H1 (cell line): ENCODE data around the gene CTIF. TPM values are rescaled to one million over a fixed set of nuclear protein-coding genes. Genes with fewer than 3 reads are reported as not detected.
"Not testable (repeated sequence)": the region's sequence is repeated elsewhere in the genome, so short reads cannot be mapped to it uniquely, and the experiment has no call there.

Experiments used
- CTCF ChIA-PET: fragments of 300-600 bp; sonication (Branson Sonifier 250); formaldehyde crosslinking; loops from one replicate; lab custom pipeline; 2021; ENCODE audit not compliant: partially characterized antibody; lab: Charles Lee
- POLR2A ChIA-PET: fragments of 300-600 bp; sonication (Branson Sonifier 250); formaldehyde crosslinking; loops from one replicate; lab custom pipeline; 2021; ENCODE audit warnings: inconsistent platforms; ENCODE audit not compliant: partially characterized antibody; lab: Charles Lee
- DNase-seq, 2 experiments: peaks; one replicate each; pipeline versions ENCODE4 v3.0.0 to v3.0.0-alpha.2; 2010 to 2022; ENCODE audit warnings: low spot score in 2 of 2, low read depth in 1 of 2, mixed read lengths in 1 of 2
- FAIRE-seq: peaks from 2 replicates; lab custom pipeline; 2011; peaks lifted over from hg19 to GRCh38; lab: Jason Lieb, UNC
- H2AFZ ChIP-seq: 2 replicates; pipeline ENCODE4 v1.8.1; 2012; ENCODE audit warnings: low read length, inconsistent platforms
- H2AK5ac ChIP-seq: 2 replicates; pipeline ENCODE4 v1.6.1; 2013; ENCODE audit warnings: low read depth, low read length
- H2BK120ac ChIP-seq: replicated peaks from 2 replicates; pipeline ENCODE3; 2013; ENCODE audit warnings: low read depth, low read length, inconsistent platforms
- H2BK12ac ChIP-seq: 2 replicates; pipeline ENCODE4 v1.6.1; 2013; ENCODE audit warnings: low read depth, low read length
- H2BK15ac ChIP-seq: 2 replicates; pipeline ENCODE4 v1.6.1; 2013; ENCODE audit warnings: low read length
- H2BK20ac ChIP-seq: 2 replicates; pipeline ENCODE4 v1.6.1; 2013; ENCODE audit warnings: low read length
- H2BK5ac ChIP-seq: 2 replicates; pipeline ENCODE4 v1.6.1; 2013; ENCODE audit warnings: low read depth, low read length
- H3K14ac ChIP-seq: 2 replicates; pipeline ENCODE4 v1.6.1; 2013; ENCODE audit warnings: inconsistent platforms; ENCODE audit not compliant: insufficient read length
- H3K18ac ChIP-seq: 2 replicates; pipeline ENCODE4 v1.6.1; 2013; ENCODE audit warnings: low read length; ENCODE audit errors: extremely low read depth
- H3K23ac ChIP-seq: 2 replicates; pipeline ENCODE4 v1.6.1; 2013; ENCODE audit warnings: inconsistent platforms; ENCODE audit not compliant: insufficient read length
- H3K23me2 ChIP-seq: 2 replicates; pipeline ENCODE4 v1.6.1; 2013; ENCODE audit warnings: low read depth, low read length
- H3K27ac ChIP-seq: 2 replicates; pipeline ENCODE4 v1.6.1; 2011; ENCODE audit warnings: low read depth, low read length, inconsistent platforms
- H3K27me3 ChIP-seq, 4 experiments: replicated peaks in 1 of 4; 1 replicate in 1 of 4; 2 replicates in 3 of 4; pipeline versions ENCODE4 v1.6.1 to v1.8.1; 2011 to 2013; ENCODE audit warnings: low read length in 3 of 4, mild to moderate bottlenecking in 3 of 4, inconsistent platforms in 2 of 4, mixed read lengths in 2 of 4, moderate library complexity in 1 of 4; ENCODE audit not compliant: control insufficient read depth in 3 of 4, insufficient read depth in 3 of 4; ENCODE audit errors: extremely low read depth in 1 of 4
- H3K36me3 ChIP-seq, 4 experiments: 2 replicates each; pipeline versions ENCODE4 v1.6.1 to v1.8.1; 2011 to 2013; ENCODE audit warnings: mild to moderate bottlenecking in 4 of 4, low read length in 3 of 4, moderate library complexity in 2 of 4, control low read depth in 1 of 4, inconsistent platforms in 1 of 4; ENCODE audit not compliant: insufficient read depth in 4 of 4, control insufficient read depth in 2 of 4
- H3K4ac ChIP-seq: replicated peaks from 2 replicates; pipeline ENCODE3; 2013; ENCODE audit warnings: low read length, low read depth, mixed read lengths, inconsistent platforms; ENCODE audit not compliant: insufficient read length
- H3K4me1 ChIP-seq, 4 experiments: replicated peaks in 1 of 4; 1 replicate in 1 of 4; 2 replicates in 3 of 4; pipeline versions ENCODE4 v1.6.1 to v1.8.1; 2011 to 2013; ENCODE audit warnings: low read length in 3 of 4, inconsistent platforms in 2 of 4, mixed read lengths in 1 of 4; ENCODE audit not compliant: insufficient read depth in 4 of 4, control insufficient read depth in 3 of 4
- H3K4me2 ChIP-seq, 2 experiments: 2 replicates each; pipeline versions ENCODE4 v1.6.1 to v1.8.1; 2011 to 2013; ENCODE audit warnings: low read depth in 2 of 2, low read length in 2 of 2, control low read depth in 1 of 2, inconsistent platforms in 1 of 2, mild to moderate bottlenecking in 1 of 2; ENCODE audit not compliant: insufficient read depth in 1 of 2
- H3K4me3 ChIP-seq, 4 experiments: fragments of 200-600, 300-600 bp in 1 of 4; sonication (generic), shearing (Covaris generic), sonication (Bioruptor Twin) in 1 of 4; 2 replicates each; pipeline versions ENCODE4 v1.5.1 to v1.8.1; 2011 to 2016; ENCODE audit warnings: low read length in 4 of 4, low read depth in 3 of 4, control low read depth in 2 of 4, inconsistent platforms in 2 of 4, mild to moderate bottlenecking in 2 of 4, mixed read lengths in 1 of 4, moderate library complexity in 1 of 4; ENCODE audit not compliant: insufficient read depth in 2 of 4; ENCODE audit errors: extremely low read depth in 1 of 4
- H3K56ac ChIP-seq: replicated peaks from 2 replicates; pipeline ENCODE3; 2013; ENCODE audit warnings: low read depth, mild to moderate bottlenecking, mixed read lengths, low read length, inconsistent platforms; ENCODE audit not compliant: insufficient read length
- H3K79me1 ChIP-seq: 2 replicates; pipeline ENCODE4 v1.6.1; 2013; ENCODE audit warnings: low read depth, low read length, control low read depth
- H3K79me2 ChIP-seq, 2 experiments: 2 replicates each; pipeline versions ENCODE4 v1.6.1 to v1.8.1; 2012 to 2013; ENCODE audit warnings: low read length in 2 of 2, mild to moderate bottlenecking in 2 of 2, inconsistent platforms in 1 of 2; ENCODE audit not compliant: insufficient read depth in 2 of 2, control insufficient read depth in 1 of 2
- H3K9ac ChIP-seq, 4 experiments: replicated peaks in 1 of 4; 1 replicate in 1 of 4; 2 replicates in 3 of 4; pipeline versions ENCODE4 v1.6.1 to v1.8.1; 2011 to 2013; ENCODE audit warnings: low read depth in 3 of 4, low read length in 3 of 4, control low read depth in 2 of 4, mild to moderate bottlenecking in 2 of 4, moderate library complexity in 2 of 4, inconsistent platforms in 1 of 4; ENCODE audit errors: extremely low read depth in 1 of 4
- H3K9me3 ChIP-seq, 2 experiments: 2 replicates each; pipeline versions ENCODE4 v1.6.1 to v1.8.1; 2012 to 2013; ENCODE audit warnings: mild to moderate bottlenecking in 2 of 2, moderate library complexity in 2 of 2, control low read depth in 1 of 2, inconsistent platforms in 1 of 2, low read depth in 1 of 2, low read length in 1 of 2, mixed read lengths in 1 of 2; ENCODE audit not compliant: insufficient read depth in 2 of 2
- H4K20me1 ChIP-seq, 2 experiments: replicated peaks in 1 of 2; 2 replicates each; pipeline versions ENCODE3 to v1.8.1; 2011 to 2013; ENCODE audit warnings: inconsistent platforms in 2 of 2, low read length in 2 of 2, mild to moderate bottlenecking in 1 of 2; ENCODE audit not compliant: insufficient read depth in 2 of 2, control insufficient read depth in 1 of 2
- H4K5ac ChIP-seq: 2 replicates; pipeline ENCODE4 v1.6.1; 2013; ENCODE audit warnings: low read length, low read depth, mixed read lengths, inconsistent platforms; ENCODE audit not compliant: insufficient read length
- H4K8ac ChIP-seq: 2 replicates; pipeline ENCODE4 v1.8.0; 2013; ENCODE audit warnings: mild to moderate bottlenecking, moderate library complexity, low read length, inconsistent platforms; ENCODE audit not compliant: insufficient read depth; ENCODE audit errors: extremely low read depth
- H4K91ac ChIP-seq: replicated peaks from 2 replicates; pipeline ENCODE3; 2013; ENCODE audit warnings: low read length, mixed read lengths, inconsistent platforms; ENCODE audit not compliant: insufficient read length
- WGBS, 2 experiments: shearing (Covaris generic) in 1 of 2; methylation state at CpG; one replicate each; pipeline versions ENCODE4 v1.1.6 to v1.1.7; 2013 to 2015; ENCODE audit warnings: low lambda C conversion rate in 2 of 2, mixed read lengths in 2 of 2, inconsistent platforms in 1 of 2, low coverage in 1 of 2, missing lambda C conversion rate in 1 of 2; ENCODE audit not compliant: insufficient replicate concordance in 2 of 2, insufficient coverage in 1 of 2, insufficient read length in 1 of 2; ENCODE audit errors: extremely low coverage in 1 of 2, missing lambda C conversion rate in 1 of 2; 5-methylcytosine and 5-hydroxymethylcytosine counted together
- polyA plus RNA-seq, 7 experiments: library from polyadenylated mRNA; depleted of rRNA in 3 of 7; stranded (reverse) in 5 of 7; unstranded in 2 of 7; fragments of >200 nt in 5 of 7; fragments of 200-250 nt in 2 of 7; gene quantifications; 1 replicate in 5 of 7; 2 replicates in 1 of 7; 4 replicates in 1 of 7; pipeline versions ENCODE4 v1.2.1 to v1.2.3, GENCODE V29; 2011 to 2013; ENCODE audit warnings: missing spikeins in 2 of 7, mixed read lengths in 2 of 7
- total RNA-seq: library from RNA; stranded (reverse); fragmentation: NEBNext Ultra II Directional; extraction: Animal tissue kit (Norgen Biotek cat#: 25700); gene quantifications from 2 replicates; pipeline ENCODE4 v1.2.1, GENCODE V29; 2021

The CTIF gene
- total and polyA plus RNA-seq, 2 of the 8 experiments (the other 6 are each of a cell fraction or from before 2014, with no cell fraction given), result 9.0 to 17.8 TPM

DNA sequence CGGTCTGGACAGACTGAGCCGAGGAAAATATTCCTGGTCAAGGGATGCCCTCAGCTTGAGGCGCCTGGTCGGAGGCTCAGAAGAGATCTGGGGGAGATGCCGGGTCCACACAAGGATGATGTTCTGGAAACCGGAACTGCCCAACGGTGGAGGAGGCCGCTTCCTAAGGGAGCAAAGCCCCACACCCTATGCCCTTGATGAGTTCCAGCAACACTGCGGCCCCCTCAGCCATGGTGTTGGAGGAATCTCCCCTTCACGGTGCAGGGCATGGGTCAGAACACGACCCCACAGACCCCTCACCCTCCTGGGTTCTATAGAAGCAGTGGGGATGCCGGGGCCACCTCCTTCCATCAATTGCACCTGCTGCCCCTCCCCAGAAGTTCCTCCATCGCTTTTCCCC lies 332.1 kb downstream of the CTIF start:
- H3K36me3 ChIP-seq, H3K4me3 ChIP-seq, H2AFZ ChIP-seq, H3K9ac ChIP-seq, H2BK15ac ChIP-seq, H3K9me3 ChIP-seq, H2BK20ac ChIP-seq, H2BK120ac ChIP-seq, H3K79me2 ChIP-seq, H3K27me3 ChIP-seq, H3K56ac ChIP-seq, H3K23me2 ChIP-seq, H3K4me2 ChIP-seq, DNase-seq, H4K8ac ChIP-seq, CTCF ChIA-PET, H3K14ac ChIP-seq, H3K18ac ChIP-seq, H4K91ac ChIP-seq, H3K4ac ChIP-seq, H3K23ac ChIP-seq, H4K20me1 ChIP-seq, FAIRE-seq, H3K4me1 ChIP-seq, H3K27ac ChIP-seq, H2AK5ac ChIP-seq, H3K79me1 ChIP-seq, H2BK12ac ChIP-seq, H4K5ac ChIP-seq, H2BK5ac ChIP-seq: not testable (repeated sequence)
- POLR2A ChIA-PET, result interaction anchor here (1.7 kb wide), 1 partner anchor 11 kb away, joined by 5 read pairs; no protein-coding TSS in a partner anchor
- WGBS, 2 experiments, result 88% methylated on average over 13 of the region's 13 CpGs; no CpG with 5 or more reads in 1 of the 2 experiments
